GM19438 (cell line): ENCODE data around the gene VAC14.

Experiments used
- ATAC-seq: cut with Tn5 transposase; IDR thresholded peaks from one replicate; pipeline ENCODE4 v1.9.1; 2021; ENCODE audit warnings: low read depth; ENCODE audit not compliant: unreplicated experiment

Gene VAC14

GRCh38 chr16:70766658-70767057, 34.3 kb downstream of the VAC14 start:
- no peak for ATAC-seq

- ATAC-seq: no peak
These were observed 34.8 kb downstream of the VAC14 start for GRCh38 chr16:70766176-70766575.

- ATAC-seq: no peak
These were observed 35.5 kb downstream of the VAC14 start for GRCh38 chr16:70765491-70765890.

GRCh38 chr16:70764632-70765031, 36.3 kb downstream of the VAC14 start:
- ATAC-seq: no peak

- ATAC-seq: no peak
These were observed 40.7 kb downstream of the VAC14 start for GRCh38 chr16:70760221-70760620.

- no peak for ATAC-seq
These were observed 41.3 kb downstream of the VAC14 start for GRCh38 chr16:70759666-70760065.

GRCh38 chr16:70758786-70759185, 42.2 kb downstream of the VAC14 start:
- ATAC-seq: no peak

- ATAC-seq: no peak
These were observed 43.8 kb downstream of the VAC14 start for GRCh38 chr16:70757183-70757582.

- no peak for ATAC-seq
These were observed 44.9 kb downstream of the VAC14 start for GRCh38 chr16:70756071-70756470.

GRCh38 chr16:70754851-70755600, 45.9 kb downstream of the VAC14 start:
- ATAC-seq: no peak

GRCh38 chr16:70754371-70754770, 46.6 kb downstream of the VAC14 start:
- no peak for ATAC-seq

- no peak for ATAC-seq
These were observed 47.1 kb downstream of the VAC14 start for GRCh38 chr16:70753694-70754325.

- ATAC-seq: no peak
These were observed 47.7 kb downstream of the VAC14 start for GRCh38 chr16:70753228-70753627.

- no peak for ATAC-seq
These were observed 48.5 kb downstream of the VAC14 start for GRCh38 chr16:70752426-70752825.

GRCh38 chr16:70751593-70751992, 49.4 kb downstream of the VAC14 start:
- no peak for ATAC-seq

- ATAC-seq: no peak
These were observed 50.0 kb downstream of the VAC14 start for GRCh38 chr16:70750893-70751467.

GRCh38 chr16:70749681-70750601, 51.0 kb downstream of the VAC14 start:
- ATAC-seq: no peak

GRCh38 chr16:70749006-70749678, 51.8 kb downstream of the VAC14 start:
- no peak for ATAC-seq

- no peak for ATAC-seq
These were observed 53.0 kb downstream of the VAC14 start for GRCh38 chr16:70747703-70748631.
